HG02852 (cell line): ENCODE data around the gene GJB3.
A peak's percentile ranks its signal among the peaks of the same experiment; 100 is the strongest.
"Not testable (repeated sequence)": the region's sequence is repeated elsewhere in the genome, so short reads cannot be mapped to it uniquely, and the experiment has no call there.

Source experiments
- ATAC-seq: cut with Tn5 transposase; IDR thresholded peaks from one replicate; pipeline ENCODE4 v1.9.1; 2021; ENCODE audit warnings: mild to moderate bottlenecking, moderate library complexity; ENCODE audit not compliant: unreplicated experiment

GJB3 gene

GRCh38 chr1:34781071-34781843, at the start of gene GJB3:
Gene GJB3 (plus strand): TSS chr1:34781214. CDS start chr1:34784763, 3,549 bp downstream.
- ATAC-seq: no peak

DNA sequence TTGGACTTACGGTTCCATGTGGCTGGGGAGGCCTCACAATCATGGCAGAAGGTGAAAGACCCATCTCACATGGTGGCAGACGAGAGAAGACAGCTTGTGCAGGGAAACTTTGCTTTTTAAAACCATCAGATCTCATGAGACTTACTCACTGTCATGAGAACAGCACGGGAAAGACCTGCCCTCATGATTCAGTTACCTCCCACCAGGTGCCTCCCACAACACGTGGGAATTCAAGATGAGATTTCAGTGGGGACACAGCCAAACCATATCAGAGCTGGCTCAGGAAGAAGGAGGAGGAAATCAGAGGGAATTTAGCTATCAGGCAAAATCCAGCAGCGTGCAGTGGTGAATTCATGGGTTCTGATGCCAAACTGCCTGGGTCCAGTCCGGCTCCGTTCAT, 48.2 kb upstream of the GJB3 start:
- ATAC-seq: not testable (repeated sequence)

GRCh38 chr1:34736692-34737091, 44.3 kb upstream of the GJB3 start:
- no peak for ATAC-seq

GRCh38 chr1:34737236-34737635, 43.8 kb upstream of the GJB3 start:
- ATAC-seq: not testable (repeated sequence)

- no peak for ATAC-seq
Observed at GRCh38 chr1:34739613-34740012, 41.4 kb upstream of the GJB3 start.

- ATAC-seq: no peak
Observed at GRCh38 chr1:34740161-34740868, 40.7 kb upstream of the GJB3 start.

GRCh38 chr1:34742667-34743270, 38.2 kb upstream of the GJB3 start:
- ATAC-seq: peak; percentile 71

GRCh38 chr1:34743775-34744174, 37.2 kb upstream of the GJB3 start:
- ATAC-seq: no peak

GRCh38 chr1:34744851-34745250, 36.2 kb upstream of the GJB3 start:
- ATAC-seq: no peak

GRCh38 chr1:34745666-34746065, 35.3 kb upstream of the GJB3 start:
- no peak for ATAC-seq

DNA sequence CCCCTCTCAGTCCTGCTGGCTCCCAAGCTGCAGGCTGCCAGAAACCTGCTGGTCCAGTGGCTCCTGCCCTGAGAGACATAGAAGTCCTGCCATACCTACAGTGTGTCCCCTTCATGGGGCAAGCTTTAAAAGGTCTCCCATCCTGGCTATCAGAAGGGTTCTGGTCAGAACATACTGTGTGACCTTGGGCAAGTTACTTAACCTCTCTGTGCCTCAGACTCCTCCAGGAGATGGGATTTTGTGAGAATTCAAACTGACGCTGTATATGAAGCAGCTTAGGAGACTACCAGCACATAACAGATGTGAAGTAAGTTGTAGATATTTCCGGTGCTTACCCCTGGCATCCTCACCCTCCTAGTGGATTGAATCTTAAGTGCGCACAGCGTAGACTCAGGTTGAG, 34.9 kb upstream of the GJB3 start:
- no peak for ATAC-seq

DNA sequence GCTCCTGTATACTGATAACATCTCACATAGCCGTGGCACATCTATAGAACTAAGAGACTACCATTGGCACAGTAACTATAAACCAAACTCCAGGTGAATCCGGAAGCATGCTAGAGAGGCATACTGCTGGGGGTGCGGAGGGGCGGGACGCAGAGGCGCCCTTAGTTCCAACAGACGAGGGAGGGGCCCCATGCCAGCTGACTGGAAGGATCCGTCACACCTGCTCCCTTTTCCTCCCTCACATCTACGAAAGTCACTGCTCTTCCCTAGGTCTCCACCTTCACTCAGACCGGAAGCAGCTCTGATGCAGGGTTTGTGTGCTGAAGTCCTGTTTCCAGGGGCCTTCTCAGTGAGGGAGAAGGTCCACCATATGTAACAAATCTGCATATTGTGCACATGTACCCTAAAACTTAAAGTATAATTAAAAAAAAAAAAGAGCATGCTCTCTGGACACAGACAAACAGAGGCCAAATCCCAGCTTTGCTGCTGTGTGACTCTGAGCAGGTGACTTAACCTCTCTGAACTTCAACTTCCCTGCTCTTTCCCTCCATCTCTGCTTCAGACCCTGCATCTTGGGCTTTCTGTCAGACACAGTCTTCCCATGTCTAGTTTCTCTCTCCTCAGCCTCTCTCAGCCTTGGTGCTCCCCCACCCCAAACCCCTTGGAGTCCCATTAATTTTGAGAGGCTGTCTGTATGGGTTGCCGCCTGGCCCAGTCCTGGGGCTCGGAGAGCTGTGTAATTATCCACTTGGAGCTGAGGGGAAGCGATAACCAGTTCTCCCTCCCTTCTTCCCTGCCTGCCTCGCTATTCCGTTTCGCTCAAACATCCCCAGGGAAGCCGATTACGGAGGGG, 34.0 kb upstream of the GJB3 start:
- no peak for ATAC-seq

DNA sequence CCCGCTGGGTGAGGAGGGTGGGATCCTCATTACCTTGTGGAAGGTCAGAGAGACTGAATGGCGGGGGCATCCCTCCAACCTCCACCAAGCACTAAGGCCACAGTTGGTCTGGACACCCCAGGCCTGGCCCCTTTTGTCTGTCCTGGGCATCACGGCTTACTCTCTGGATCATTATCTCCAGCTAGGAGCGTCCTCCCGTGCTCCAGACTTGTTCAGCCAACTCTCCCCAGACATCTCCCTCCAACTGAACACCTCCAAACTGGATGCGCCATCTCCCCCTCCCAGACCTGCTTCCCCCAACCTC, 33.4 kb upstream of the GJB3 start:
- no peak for ATAC-seq

DNA sequence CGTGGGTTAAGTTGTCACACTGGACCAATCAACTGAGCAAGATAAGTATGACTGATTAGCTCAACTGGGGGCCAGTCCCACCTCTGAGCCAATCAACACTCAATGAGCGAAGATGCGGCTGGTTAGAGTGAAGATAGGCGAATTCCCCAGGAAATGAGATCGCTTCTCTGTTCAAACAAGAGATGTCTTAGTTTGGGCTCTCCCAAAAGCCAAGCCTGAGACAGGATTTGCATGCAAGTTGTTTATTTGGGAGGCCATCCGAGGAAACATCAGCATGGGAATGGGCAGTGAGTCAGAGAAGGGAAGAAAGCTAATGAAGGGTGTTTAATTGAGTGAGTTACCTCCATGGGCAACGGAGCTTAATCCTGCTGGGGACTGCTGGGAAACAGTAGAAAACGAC, 31.0 kb upstream of the GJB3 start:
- ATAC-seq: no peak

DNA sequence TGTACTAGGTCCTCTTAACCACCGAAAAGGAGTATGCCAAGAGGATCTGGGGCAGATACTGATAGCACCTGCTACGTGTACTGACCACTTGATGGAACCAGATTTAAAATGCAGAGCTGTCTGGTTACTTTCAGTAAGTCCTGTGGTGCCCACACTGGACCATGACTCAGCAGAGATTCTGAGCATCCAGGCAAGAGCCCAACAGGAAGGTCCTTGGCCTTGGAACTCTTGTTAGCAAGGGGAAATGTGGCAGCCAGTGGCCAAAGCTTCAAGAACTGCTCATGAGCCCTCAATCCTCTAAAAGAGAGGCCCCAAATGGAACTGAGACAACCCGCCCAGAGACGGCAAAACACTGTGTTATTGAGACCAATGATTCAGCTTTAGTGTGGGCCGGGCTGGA, 30.4 kb upstream of the GJB3 start:
- no peak for ATAC-seq

DNA sequence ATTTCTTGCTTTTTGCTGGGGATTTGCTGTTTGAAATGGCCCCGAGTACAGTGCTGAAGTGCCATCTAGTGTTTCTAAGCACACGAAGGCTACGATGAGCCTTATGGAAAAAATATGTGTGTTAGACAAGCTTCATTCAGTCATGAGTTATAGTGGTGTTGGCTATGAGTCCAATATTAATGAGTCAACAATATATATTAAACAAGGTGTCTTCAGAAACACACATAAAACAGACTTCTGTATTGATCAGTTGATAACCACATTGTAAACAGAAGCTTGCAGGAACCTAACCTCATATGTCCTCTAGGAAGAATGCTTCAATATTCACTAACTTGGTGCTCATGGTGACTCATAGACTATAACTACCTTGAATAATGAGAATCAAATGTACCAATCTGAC, 27.9 kb upstream of the GJB3 start:
- ATAC-seq: no peak

- ATAC-seq: no peak
Observed at GRCh38 chr1:34754964-34755637, 25.9 kb upstream of the GJB3 start, which contains the start of gene GJB5. Gene GJB5 (plus strand): TSS chr1:34755047. CDS start chr1:34757331, 2,284 bp downstream.

DNA sequence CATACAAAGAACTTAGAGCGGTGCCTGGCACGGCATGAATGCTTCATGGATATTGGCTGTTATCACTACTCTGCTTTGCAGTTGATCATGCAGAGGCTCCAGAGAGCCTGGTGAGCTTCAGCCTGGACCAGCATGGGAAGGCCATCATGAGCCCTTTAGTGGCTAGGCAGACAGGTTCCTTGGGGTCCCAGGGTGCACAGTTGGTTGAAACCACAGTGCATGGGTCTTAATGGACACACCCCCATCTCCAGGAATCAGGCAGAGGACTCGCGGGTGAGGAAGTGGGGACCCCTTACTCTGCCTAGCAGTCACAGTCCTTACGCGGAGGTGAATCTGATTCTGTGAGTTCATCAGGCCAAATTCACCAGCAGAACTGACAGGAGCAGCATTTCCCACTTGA, 25.1 kb upstream of the GJB3 start:
- no peak for ATAC-seq

- ATAC-seq: no peak
Observed at GRCh38 chr1:34757386-34757785, 23.6 kb upstream of the GJB3 start.

DNA sequence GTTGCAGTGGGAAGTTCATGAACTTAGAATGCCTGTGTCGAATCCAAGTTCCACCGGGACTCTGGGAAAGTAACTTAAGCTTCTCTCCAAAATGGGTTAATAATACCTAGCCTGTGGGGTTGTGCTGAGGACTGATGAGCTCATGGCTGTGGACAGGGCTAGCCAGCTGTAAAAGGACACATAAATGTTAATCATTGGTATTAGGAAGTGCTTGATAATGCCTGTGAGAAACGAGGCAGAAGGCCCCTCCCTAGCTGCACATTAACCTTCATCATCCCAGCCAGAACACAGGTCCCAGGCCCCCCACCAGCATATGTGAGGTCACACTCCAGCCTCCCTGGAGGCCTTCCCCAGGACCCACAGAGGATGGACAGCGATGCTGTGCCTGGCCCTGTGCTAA, 22.3 kb upstream of the GJB3 start:
- ATAC-seq: no peak
